ENCODE measurements around the gene ZMYND10.

DNA sequence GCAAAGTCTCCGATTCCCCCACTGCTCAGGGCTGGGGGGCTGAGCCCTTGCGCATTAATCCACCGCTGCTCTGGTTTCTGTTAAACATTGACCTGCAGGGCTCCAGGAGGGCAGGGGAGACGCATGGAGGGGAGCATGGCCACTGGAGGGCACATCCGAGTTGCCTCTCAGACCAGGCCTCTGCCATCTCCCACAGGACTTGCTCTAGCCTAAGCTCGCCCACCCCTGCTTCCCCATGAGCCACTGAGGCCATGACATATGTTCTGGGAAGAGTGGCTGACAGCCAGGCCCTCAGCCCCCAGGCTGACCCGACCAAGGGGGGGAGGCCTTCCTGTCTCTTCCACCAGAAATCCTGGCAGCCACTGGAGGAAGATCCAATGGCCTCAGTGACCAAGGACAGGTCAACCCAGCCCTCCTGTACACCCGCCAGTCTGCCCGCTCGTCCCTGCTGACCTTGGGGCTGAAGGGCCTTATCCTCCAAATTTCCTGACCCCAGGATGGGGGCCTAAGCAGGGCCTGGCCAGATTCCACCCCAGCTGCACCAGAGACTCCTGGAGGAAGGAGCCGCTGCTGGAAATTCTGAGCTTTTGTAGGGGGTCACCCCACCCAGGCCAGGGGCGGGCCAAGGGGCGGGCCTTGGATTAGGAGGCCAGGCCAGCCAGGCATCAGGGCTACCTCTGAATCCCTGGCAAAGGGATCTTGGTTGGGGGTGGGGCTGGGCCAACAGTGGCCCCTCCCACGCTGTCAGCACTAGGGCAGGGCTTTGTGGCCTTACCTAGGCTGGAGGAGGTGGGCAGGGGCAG is 42.3 kb downstream of the ZMYND10 start, which contains the start of gene HYAL1:
- TF ChIP-seq, protein P1, sequence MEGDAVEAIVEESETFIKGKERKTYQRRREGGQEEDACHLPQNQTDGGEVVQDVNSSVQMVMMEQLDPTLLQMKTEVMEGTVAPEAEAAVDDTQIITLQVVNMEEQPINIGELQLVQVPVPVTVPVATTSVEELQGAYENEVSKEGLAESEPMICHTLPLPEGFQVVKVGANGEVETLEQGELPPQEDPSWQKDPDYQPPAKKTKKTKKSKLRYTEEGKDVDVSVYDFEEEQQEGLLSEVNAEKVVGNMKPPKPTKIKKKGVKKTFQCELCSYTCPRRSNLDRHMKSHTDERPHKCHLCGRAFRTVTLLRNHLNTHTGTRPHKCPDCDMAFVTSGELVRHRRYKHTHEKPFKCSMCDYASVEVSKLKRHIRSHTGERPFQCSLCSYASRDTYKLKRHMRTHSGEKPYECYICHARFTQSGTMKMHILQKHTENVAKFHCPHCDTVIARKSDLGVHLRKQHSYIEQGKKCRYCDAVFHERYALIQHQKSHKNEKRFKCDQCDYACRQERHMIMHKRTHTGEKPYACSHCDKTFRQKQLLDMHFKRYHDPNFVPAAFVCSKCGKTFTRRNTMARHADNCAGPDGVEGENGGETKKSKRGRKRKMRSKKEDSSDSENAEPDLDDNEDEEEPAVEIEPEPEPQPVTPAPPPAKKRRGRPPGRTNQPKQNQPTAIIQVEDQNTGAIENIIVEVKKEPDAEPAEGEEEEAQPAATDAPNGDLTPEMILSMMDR (conservative IDR thresholded peaks at IDR 0.05; ENCODE audit: low read length): no peak
- TF ChIP-seq EZH2phosphoT487 (IDR thresholded peaks at IDR 0.05; ENCODE audit: borderline replicate concordance, low read depth, low read length): no peak

Data from OCI-LY7 (cell line).